ENCODE measurements around the gene LRMDA.

Gene LRMDA

GRCh38 chr10:76230921-76231285 lies 799.5 kb downstream of the LRMDA start:
- DNase-seq: peak; percentile 89
- no peak overlapping the region for H2BK5ac ChIP-seq (ENCODE audit: low read length)
- H3K4me2 ChIP-seq (ENCODE audit: low read length): no peak overlapping the region
- H3K9ac ChIP-seq (ENCODE audit: low read length): no peak overlapping the region
- H4K5ac ChIP-seq (ENCODE audit: low read length): no peak overlapping the region
- H4K8ac ChIP-seq (ENCODE audit: low read depth, low read length): no peak overlapping the region
- H2BK120ac ChIP-seq (ENCODE audit: low read depth, low read length): no peak overlapping the region
- peaks cover 18% of the 10 kb centered on the region for H3K4me1 ChIP-seq (ENCODE audit: control insufficient read depth, low read depth, low read length)
- no peak overlapping the region for H2BK15ac ChIP-seq (replicated peaks; ENCODE audit: low read depth)
- no peak overlapping the region for H3K23ac ChIP-seq (ENCODE audit: low read length)
- H3K4ac ChIP-seq (ENCODE audit: low read depth, low read length): no peak overlapping the region
- H3K18ac ChIP-seq (ENCODE audit: low read length): no peak overlapping the region
- no peak overlapping the region for H3K4me3 ChIP-seq (ENCODE audit: low read length)
- H3K56ac ChIP-seq (ENCODE audit: low read length): no peak overlapping the region
- no peaks in the 10 kb centered on the region for H3K79me2 ChIP-seq (ENCODE audit: control insufficient read depth, insufficient read depth, low read length)
- H3K27me3 ChIP-seq (ENCODE audit: insufficient read depth, low read length, poor library complexity): no peaks in the 10 kb centered on the region
- H2AK5ac ChIP-seq (ENCODE audit: low read length): no peak overlapping the region
- no CpG with 5 or more reads among the region's 1 CpG for WGBS (ENCODE audit: extremely low coverage, insufficient coverage, low lambda C conversion rate)
- H3K27ac ChIP-seq (ENCODE audit: low read depth, low read length): peak overlapping the region; percentile 69
- no peaks in the 10 kb centered on the region for H3K79me1 ChIP-seq (ENCODE audit: low read length)
- H3K36me3 ChIP-seq (ENCODE audit: control insufficient read depth, insufficient read depth, low read length): no peaks in the 10 kb centered on the region

GRCh38 chr10:76231286-76231934 lies 800.0 kb downstream of the LRMDA start:
- Histone ChIP-seq H3K36me3 (ENCODE audit: control insufficient read depth, insufficient read depth, low read length) (no peaks in the 10 kb centered on the region), H3K9ac (ENCODE audit: low read length) (no peak overlapping the region), H2BK5ac (ENCODE audit: low read length) (peak overlapping the region; percentile 12), H3K18ac (ENCODE audit: low read length) (no peak overlapping the region), H3K79me2 (ENCODE audit: control insufficient read depth, insufficient read depth, low read length) (no peaks in the 10 kb centered on the region), H4K5ac (ENCODE audit: low read length) (no peak overlapping the region), H3K4me3 (ENCODE audit: low read length) (no peak overlapping the region), H2BK120ac (ENCODE audit: low read depth, low read length) (no peak overlapping the region), H2BK15ac (replicated peaks; ENCODE audit: low read depth) (no peak overlapping the region), H2AK5ac (ENCODE audit: low read length) (no peak overlapping the region), H3K27me3 (ENCODE audit: insufficient read depth, low read length, poor library complexity) (no peaks in the 10 kb centered on the region), H3K4me1 (ENCODE audit: control insufficient read depth, low read depth, low read length) (peaks cover 23% of the 10 kb centered on the region), H3K79me1 (ENCODE audit: low read length) (no peaks in the 10 kb centered on the region), H4K8ac (ENCODE audit: low read depth, low read length) (no peak overlapping the region), H3K27ac (ENCODE audit: low read depth, low read length) (peak overlapping the region; percentile 69), H3K56ac (ENCODE audit: low read length) (no peak overlapping the region), H3K4me2 (ENCODE audit: low read length) (no peak overlapping the region), H3K4ac (ENCODE audit: low read depth, low read length) (no peak overlapping the region), H3K23ac (ENCODE audit: low read length) (no peak overlapping the region)
- peak; percentile 90 for DNase-seq
- no CpG with 5 or more reads among the region's 2 CpGs for WGBS (ENCODE audit: extremely low coverage, insufficient coverage, low lambda C conversion rate)

- Histone ChIP-seq H2BK120ac (ENCODE audit: low read depth, low read length) (peak overlapping the region; percentile 83), H2AK5ac (ENCODE audit: low read length) (no peak overlapping the region), H3K4me2 (ENCODE audit: low read length) (no peak overlapping the region), H3K56ac (ENCODE audit: low read length) (no peak overlapping the region), H3K18ac (ENCODE audit: low read length) (peak overlapping the region; percentile 40), H4K5ac (ENCODE audit: low read length) (peak overlapping the region; percentile 37), H3K4me3 (ENCODE audit: low read length) (no peak overlapping the region), H3K27ac (ENCODE audit: low read depth, low read length) (peak overlapping the region; percentile 25), H3K23ac (ENCODE audit: low read length) (no peak overlapping the region), H4K8ac (ENCODE audit: low read depth, low read length) (no peak overlapping the region), H2BK15ac (replicated peaks; ENCODE audit: low read depth) (no peak overlapping the region), H3K79me2 (ENCODE audit: control insufficient read depth, insufficient read depth, low read length) (no peaks in the 10 kb centered on the region), H3K79me1 (ENCODE audit: low read length) (no peaks in the 10 kb centered on the region), H2BK5ac (ENCODE audit: low read length) (peak overlapping the region; percentile 21), H3K27me3 (ENCODE audit: insufficient read depth, low read length, poor library complexity) (no peaks in the 10 kb centered on the region), H3K4ac (ENCODE audit: low read depth, low read length) (peak overlapping the region; percentile 70), H3K9ac (ENCODE audit: low read length) (no peak overlapping the region), H3K36me3 (ENCODE audit: control insufficient read depth, insufficient read depth, low read length) (no peaks in the 10 kb centered on the region), H3K4me1 (ENCODE audit: control insufficient read depth, low read depth, low read length) (peaks cover 17% of the 10 kb centered on the region)
- no peak for DNase-seq
- WGBS (ENCODE audit: extremely low coverage, insufficient coverage, low lambda C conversion rate): no CpG with 5 or more reads among the region's 4 CpGs
Measured at GRCh38 chr10:76234499-76235226, 803.2 kb downstream of the LRMDA start.

- no CpG with 5 or more reads among the region's 2 CpGs for WGBS (ENCODE audit: extremely low coverage, insufficient coverage, low lambda C conversion rate)
- H3K4me3 ChIP-seq (ENCODE audit: low read length): no peak overlapping the region
Measured at GRCh38 chr10:76236356-76236755, 804.9 kb downstream of the LRMDA start.

DNA sequence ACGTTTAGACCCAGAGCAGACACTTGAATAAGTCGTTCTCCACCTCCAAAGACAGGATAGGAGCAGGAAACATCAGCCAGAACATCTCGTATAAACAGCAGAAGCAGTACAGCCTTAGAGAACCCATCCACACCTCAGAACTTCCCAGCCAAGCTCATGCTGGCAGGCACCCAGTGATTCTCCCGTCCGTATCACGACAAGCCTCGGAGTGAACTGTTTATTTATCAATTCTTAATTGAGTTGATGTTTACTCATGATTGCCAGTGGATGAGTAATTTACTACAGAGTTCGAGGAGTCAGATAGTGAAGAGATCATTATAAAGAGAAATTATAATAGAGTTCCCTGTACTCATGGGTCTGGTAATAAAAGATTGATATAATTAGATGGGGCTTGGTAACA lies 811.5 kb downstream of the LRMDA start:
- no peaks in the 10 kb centered on the region for H3K27me3 ChIP-seq (ENCODE audit: insufficient read depth, low read length, poor library complexity)
- H3K4ac ChIP-seq (ENCODE audit: low read depth, low read length): no peak overlapping the region
- no peaks in the 10 kb centered on the region for H3K36me3 ChIP-seq (ENCODE audit: control insufficient read depth, insufficient read depth, low read length)
- H2AK5ac ChIP-seq (ENCODE audit: low read length): peak overlapping the region; percentile 32
- WGBS (ENCODE audit: extremely low coverage, insufficient coverage, low lambda C conversion rate): no CpG with 5 or more reads among the region's 8 CpGs
- no peak overlapping the region for H3K4me3 ChIP-seq (ENCODE audit: low read length)
- no peak overlapping the region for H2BK15ac ChIP-seq (replicated peaks; ENCODE audit: low read depth)
- no peak overlapping the region for H3K18ac ChIP-seq (ENCODE audit: low read length)
- no peak overlapping the region for H2BK120ac ChIP-seq (ENCODE audit: low read depth, low read length)
- no peak overlapping the region for H2BK5ac ChIP-seq (ENCODE audit: low read length)
- no peak overlapping the region for H3K4me2 ChIP-seq (ENCODE audit: low read length)
- H3K56ac ChIP-seq (ENCODE audit: low read length): no peak overlapping the region
- no peak overlapping the region for H3K23ac ChIP-seq (ENCODE audit: low read length)
- H3K27ac ChIP-seq (ENCODE audit: low read depth, low read length): no peak overlapping the region
- no peak overlapping the region for H3K9ac ChIP-seq (ENCODE audit: low read length)
- H3K79me1 ChIP-seq (ENCODE audit: low read length): no peaks in the 10 kb centered on the region
- no peaks in the 10 kb centered on the region for H3K4me1 ChIP-seq (ENCODE audit: control insufficient read depth, low read depth, low read length)
- no peak for DNase-seq
- H4K5ac ChIP-seq (ENCODE audit: low read length): no peak overlapping the region
- H4K8ac ChIP-seq (ENCODE audit: low read depth, low read length): no peak overlapping the region
- H3K79me2 ChIP-seq (ENCODE audit: control insufficient read depth, insufficient read depth, low read length): no peaks in the 10 kb centered on the region

More at GRCh38 chr10:76236356-76236755, 804.9 kb downstream of the LRMDA start:
- no peaks in the 10 kb centered on the region for H3K79me1 ChIP-seq (ENCODE audit: low read length)
- H3K4me2 ChIP-seq (ENCODE audit: low read length): no peak overlapping the region
- H3K79me2 ChIP-seq (ENCODE audit: control insufficient read depth, insufficient read depth, low read length): no peaks in the 10 kb centered on the region
- H2AK5ac ChIP-seq (ENCODE audit: low read length): no peak overlapping the region
- H3K4ac ChIP-seq (ENCODE audit: low read depth, low read length): peak overlapping the region; percentile 91
- no peak overlapping the region for H3K9ac ChIP-seq (ENCODE audit: low read length)
- peaks cover 17% of the 10 kb centered on the region for H3K4me1 ChIP-seq (ENCODE audit: control insufficient read depth, low read depth, low read length)
- H2BK15ac ChIP-seq (replicated peaks; ENCODE audit: low read depth): no peak overlapping the region
- peak overlapping the region; percentile 50 for H3K56ac ChIP-seq (ENCODE audit: low read length)
- H3K23ac ChIP-seq (ENCODE audit: low read length): no peak overlapping the region
- H3K36me3 ChIP-seq (ENCODE audit: control insufficient read depth, insufficient read depth, low read length): no peaks in the 10 kb centered on the region
- H3K27ac ChIP-seq (ENCODE audit: low read depth, low read length): no peak overlapping the region
- H2BK120ac ChIP-seq (ENCODE audit: low read depth, low read length): peak overlapping the region; percentile 74
- H4K8ac ChIP-seq (ENCODE audit: low read depth, low read length): no peak overlapping the region
- H2BK5ac ChIP-seq (ENCODE audit: low read length): peak overlapping the region; percentile 64
- no peak overlapping the region for H4K5ac ChIP-seq (ENCODE audit: low read length)
- H3K18ac ChIP-seq (ENCODE audit: low read length): peak overlapping the region; percentile 39
- no peaks in the 10 kb centered on the region for H3K27me3 ChIP-seq (ENCODE audit: insufficient read depth, low read length, poor library complexity)
- peak; percentile 27 for DNase-seq
